T-helper 2 cell (primary cell): ENCODE results near the gene TSSK2.
A peak's percentile ranks its signal among the peaks of the same experiment; 100 is the strongest.
"Not testable (repeated sequence)": the region's sequence is repeated elsewhere in the genome, so short reads cannot be mapped to it uniquely, and the experiment has no call there.

Experiments used
- DNase-seq, 5 experiments: peaks; one replicate each; pipeline versions ENCODE4 v3.0.0 to v3.0.0-alpha.2; 2012 to 2022

Gene TSSK2

DNA sequence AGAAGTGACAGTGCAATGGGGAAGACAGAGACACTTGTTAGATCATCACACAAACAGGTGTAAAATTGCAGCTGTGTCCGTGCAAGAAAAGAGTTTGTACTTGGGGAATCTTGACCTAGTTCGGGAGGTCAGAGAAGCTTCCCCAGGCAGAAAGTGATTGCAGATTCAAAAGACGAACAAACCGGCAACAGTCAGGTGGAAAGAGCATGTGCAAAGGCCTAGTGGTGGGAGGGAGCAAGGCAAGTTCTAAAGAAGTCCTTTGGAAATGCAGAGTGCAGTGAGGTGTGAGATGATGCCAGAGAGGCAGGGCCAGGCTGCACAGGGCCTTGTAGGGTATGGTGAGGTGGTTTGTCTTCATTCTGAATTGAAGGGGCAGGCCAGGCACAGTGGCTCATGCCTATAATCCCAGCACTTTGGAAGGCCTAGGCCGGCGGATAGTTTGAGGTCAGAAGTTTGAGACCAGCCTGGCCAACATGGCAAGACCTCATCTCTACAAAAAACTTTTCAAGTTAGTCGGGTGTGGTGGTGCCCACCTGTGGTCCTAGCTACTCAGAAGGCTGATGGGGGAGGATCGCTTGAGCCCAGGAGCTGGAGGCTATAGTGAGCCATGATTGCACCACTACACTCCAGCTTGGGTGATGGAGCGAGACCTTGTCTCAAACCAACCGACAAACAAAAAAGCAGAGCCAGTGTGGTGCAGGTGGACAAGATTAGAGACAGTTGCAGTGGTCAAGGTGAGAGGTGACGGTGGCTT is 15.3 kb downstream of the TSSK2 start:
- DNase-seq = peak in 1 of 5 experiments; percentile 19

DNA sequence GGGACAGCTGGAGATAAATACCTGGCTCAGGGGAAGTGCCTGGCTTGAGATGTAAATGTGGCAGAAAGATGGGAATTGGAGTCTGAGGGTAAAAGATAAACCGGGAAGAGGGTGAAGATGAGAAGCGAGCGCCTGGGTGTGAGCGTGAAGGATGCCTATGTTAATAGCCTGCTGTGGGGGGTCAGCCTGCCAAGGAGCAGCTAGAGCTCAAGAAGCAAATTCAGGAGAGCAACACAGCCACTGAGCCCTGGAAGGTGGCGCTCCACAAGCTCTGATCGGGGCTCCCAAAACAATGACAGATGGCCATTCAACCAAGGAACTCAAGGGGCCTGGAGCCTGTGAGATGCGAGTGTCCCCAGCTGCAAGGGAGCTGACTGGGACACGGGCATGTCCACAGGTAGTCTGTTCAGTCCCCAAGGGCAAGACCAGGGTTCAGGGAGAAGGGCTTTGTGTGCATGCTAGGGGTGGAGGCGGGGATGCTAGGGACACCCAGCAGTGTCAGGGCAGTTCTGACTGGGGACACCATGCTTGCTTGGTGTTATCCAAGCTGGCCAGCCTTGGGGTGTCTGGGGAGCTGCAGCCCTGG is 16.2 kb downstream of the TSSK2 start:
- DNase-seq = no peak

- no peak for DNase-seq
Observed at GRCh38 chr22:19148417-19149046, 17.4 kb downstream of the TSSK2 start.

- peak in 3 of 5 experiments; percentile 19 to 79 (median 24) for DNase-seq
Observed at GRCh38 chr22:19149047-19149883, 18.2 kb downstream of the TSSK2 start.

DNA sequence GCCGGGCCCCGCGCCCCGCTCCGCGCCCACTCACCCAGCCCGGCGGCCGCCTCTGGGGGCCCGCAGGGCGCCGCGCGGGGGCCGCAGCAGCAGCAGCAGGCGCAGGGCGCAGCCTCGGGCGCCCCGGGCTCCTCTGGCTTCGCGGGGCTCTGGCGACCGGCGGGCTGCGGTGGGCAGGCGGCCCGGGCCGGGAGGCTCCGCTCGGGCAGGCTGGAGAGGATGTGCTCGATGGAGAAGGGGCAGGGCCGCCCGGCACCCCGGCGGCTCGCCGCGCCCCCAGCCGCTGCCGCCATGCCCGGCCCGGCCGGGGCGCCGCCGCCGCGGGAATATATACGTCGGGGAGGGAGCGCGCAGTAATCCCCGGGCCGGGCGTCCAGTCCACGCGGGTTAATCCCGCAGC is 18.9 kb downstream of the TSSK2 start, which contains the start of gene GSC2:
Gene GSC2, minus strand, starts transcription at position 302 of the 400 bp plus-strand sequence. Its CDS starts 9 bp downstream, at position 293.
- no peak for DNase-seq

DNA sequence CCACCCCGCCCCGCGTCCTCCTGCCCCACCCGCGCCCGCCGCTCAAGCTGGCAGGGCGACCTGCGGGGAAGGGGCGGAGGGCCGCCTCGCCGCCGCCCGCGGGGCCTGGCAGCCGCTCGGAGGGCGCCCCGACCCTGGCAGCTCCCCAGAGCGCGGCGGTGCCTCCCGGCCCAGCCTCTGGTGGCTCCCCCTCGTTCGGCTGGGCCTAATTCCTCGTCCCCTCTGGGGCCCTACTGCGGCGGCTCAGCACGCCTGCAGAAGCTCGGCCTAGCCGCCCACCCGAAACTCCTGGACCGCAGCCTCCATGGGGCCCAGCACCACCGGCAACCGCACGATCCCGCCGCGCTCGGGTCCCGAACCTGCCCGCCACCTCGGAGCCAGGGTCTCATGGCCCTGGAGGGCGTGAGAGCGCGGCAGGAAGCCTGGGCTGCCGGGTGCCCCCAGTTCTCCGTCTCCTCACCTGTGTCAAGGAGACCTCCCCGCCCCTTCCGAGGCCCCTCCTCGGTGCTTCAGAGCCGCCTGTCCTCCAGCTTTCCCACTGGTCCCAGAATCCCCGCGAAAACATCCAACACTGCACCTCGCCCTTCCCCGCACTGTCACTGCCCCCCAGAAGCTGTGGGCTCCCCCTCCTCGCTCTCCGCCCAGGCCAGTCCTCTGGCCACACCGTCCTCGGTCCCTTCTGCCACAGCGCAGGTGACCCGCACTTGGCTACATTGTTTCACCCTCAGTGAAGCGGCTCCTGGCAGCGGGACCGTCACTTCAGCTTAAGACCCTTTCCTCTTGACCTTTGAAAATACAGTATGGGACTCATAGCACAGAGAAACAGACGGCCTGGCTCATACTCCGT is 19.6 kb downstream of the TSSK2 start:
- no peak for DNase-seq

GRCh38 chr22:19151329-19152191 is 20.5 kb downstream of the TSSK2 start:
- no peak for DNase-seq

GRCh38 chr22:19152942-19153883 is 22.1 kb downstream of the TSSK2 start:
- no peak for DNase-seq

DNA sequence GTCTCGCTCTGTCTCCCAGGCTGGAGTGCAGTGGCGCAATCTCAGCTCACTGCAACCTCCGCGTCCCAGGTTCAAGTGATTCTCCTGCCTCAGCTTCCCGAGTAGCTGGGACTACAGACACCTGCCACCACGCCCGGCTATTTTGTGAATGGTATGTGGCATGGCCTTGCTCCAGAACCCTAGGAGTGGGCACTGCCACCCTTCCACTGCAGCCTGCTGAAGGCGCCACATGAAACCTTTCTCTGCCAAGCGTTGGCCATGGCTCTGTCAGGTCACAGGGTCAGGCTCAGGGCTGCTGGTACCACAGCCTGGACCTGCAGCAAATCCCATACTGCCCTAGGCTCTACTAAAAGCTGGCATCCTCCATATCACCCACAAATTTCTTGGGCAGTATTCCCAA is 25.0 kb downstream of the TSSK2 start:
- DNase-seq = not testable (repeated sequence)

- DNase-seq = not testable (repeated sequence)
Observed at GRCh38 chr22:19158649-19159048, 27.5 kb downstream of the TSSK2 start.

DNA sequence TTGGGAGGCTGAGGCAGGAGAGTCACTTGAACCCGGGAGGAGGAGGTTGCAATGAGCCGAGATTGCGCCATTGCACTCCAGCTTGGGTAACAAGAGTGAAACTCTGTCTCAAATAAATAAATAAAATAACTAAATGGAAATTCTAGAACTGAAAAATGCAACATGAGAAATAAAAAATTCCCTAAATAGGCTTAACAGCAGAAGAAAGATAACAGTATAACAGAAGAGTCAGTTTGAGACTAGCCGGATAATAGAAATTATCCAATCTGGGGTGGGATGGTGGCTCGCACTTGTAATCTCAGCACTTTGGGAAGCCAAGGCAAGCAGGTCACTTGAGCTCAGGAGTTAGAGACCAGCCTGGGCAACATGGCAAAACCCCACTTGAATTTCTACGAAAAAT is 33.3 kb downstream of the TSSK2 start:
- DNase-seq = no peak

DNA sequence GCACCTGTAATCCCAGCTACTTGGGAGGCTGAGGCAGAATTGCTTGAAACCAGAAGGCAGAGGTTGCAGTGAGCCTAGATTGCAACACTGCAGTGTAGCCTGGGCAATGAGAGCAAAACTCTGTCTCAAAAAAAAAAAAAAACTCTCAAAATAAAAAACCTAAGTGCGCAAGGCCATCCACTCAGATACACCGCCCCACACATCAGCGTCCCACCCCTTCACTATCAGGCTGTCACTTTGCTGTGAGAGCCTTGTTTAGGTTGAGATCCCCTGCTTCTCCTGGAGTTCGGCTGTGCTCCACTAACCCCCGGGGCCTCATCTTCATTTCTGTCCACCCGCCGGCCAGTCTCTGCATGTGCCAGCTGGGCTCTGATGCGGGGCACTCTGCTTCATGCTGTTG is 35.3 kb downstream of the TSSK2 start:
- DNase-seq = no peak

DNA sequence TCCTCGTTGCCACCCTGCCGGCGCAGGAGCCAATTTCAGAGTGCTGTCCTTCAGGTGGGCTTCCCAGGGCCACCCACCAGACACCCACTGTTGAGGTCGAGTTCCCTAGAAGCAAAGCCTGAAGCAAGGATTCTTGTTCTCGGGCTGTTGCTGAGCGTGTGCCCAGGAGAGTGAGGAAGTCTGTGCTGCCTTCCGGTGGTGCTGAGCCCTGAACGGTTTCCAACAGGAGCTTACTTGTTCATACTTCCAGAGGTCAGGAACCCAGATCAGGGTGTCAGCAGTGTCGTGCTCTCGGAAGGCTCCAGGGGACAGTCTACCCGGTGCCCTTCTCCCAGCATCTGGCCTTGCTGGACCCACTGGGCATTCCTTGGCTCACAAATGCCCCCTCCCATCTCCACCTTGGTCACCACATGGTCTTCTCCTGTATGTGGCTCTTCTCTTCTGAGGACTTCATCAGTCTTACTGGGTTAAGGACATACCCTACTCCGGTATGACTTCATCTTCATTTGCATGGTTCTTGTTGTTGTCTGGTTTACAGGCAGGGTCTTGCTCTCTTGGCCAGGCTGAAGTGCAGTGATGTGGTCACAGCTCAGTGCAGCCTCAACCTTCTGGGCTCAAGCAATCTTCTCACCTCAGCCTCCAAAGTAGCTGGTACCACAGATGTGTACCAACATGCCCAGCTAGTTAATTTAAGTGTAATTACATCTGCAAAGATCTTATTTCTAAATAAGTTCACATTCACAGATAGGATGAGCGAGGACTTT is 36.2 kb downstream of the TSSK2 start:
- DNase-seq = no peak

DNA sequence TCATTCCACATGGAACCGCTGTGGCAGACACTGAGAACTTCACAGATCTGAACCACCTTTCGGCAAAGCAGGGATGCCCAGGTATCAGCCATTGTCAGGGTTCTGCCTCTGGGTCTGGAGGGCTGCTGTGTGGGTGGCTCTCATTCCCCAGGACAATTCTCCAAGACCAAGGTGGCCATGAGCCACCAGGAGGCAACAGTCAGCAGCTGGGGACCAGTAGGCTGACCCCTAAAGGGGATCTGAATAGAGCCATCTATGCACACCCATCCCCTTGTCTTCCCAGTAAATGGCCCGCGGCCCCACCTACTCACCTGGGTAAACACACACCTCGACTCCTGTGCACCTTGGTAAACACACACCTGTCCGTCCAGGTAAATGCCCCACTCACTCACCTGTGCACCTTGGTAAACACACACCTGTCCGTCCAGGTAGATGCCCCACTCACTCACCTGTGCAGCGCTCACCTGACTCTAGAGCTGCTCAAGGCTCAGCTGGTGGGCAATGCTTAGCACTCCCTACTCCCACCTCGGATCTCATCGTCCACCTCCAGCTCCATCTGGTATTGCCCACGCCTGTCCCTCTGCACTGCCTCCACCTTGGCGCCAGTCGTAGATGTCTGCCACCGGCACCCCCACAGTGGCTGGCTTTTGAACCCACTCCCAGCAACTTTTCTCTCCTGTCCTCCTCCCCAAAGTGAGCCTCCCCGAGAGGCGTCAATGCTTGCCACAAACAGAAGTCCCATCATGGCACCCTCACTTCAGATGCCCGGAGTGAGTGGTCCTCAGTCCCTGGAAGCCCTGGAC is 37.2 kb downstream of the TSSK2 start:
- DNase-seq = no peak

- DNase-seq = no peak
Observed at GRCh38 chr22:19169002-19169946, 38.2 kb downstream of the TSSK2 start.

DNA sequence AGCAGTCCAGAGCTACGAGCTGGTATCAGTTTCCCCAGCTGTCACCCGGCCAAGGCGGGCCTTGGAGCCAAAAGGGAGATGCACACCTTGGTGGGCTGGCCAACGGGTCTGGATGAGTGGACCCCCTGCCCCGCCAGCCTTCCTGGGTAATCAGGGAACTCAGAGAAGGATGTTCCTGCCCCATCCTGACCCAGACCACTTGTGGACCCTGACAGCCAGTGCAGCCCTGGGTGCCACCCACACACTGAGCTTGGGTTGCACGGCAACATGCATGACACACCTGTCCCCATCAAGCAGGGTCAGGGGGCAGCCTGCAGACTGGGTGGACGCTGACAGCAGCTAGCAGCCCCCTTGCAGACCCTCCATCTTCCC is 38.8 kb downstream of the TSSK2 start:
- DNase-seq = no peak
